ENCODE data around the gene TMOD2. TPM values are rescaled to one million over a fixed set of nuclear protein-coding genes. Genes with fewer than 3 reads are reported as not detected.

TMOD2 gene
- polyA plus RNA-seq, 1 donor (not counting 4 experiments of a cell fraction or from before 2014, with no cell fraction given): 5.2 TPM

- H3K4me1 ChIP-seq (ENCODE audit: control insufficient read depth, extremely low read depth, insufficient read depth, low read length): no peaks in the 10 kb centered on the region
- H4K20me1 ChIP-seq (ENCODE audit: control insufficient read depth, extremely low read depth, insufficient read depth, low read length): no peaks in the 10 kb centered on the region
- TF ChIP-seq EZH2 (IDR thresholded peaks at IDR 0.05; ENCODE audit: low read length): no peak
- TF ChIP-seq, protein P1, sequence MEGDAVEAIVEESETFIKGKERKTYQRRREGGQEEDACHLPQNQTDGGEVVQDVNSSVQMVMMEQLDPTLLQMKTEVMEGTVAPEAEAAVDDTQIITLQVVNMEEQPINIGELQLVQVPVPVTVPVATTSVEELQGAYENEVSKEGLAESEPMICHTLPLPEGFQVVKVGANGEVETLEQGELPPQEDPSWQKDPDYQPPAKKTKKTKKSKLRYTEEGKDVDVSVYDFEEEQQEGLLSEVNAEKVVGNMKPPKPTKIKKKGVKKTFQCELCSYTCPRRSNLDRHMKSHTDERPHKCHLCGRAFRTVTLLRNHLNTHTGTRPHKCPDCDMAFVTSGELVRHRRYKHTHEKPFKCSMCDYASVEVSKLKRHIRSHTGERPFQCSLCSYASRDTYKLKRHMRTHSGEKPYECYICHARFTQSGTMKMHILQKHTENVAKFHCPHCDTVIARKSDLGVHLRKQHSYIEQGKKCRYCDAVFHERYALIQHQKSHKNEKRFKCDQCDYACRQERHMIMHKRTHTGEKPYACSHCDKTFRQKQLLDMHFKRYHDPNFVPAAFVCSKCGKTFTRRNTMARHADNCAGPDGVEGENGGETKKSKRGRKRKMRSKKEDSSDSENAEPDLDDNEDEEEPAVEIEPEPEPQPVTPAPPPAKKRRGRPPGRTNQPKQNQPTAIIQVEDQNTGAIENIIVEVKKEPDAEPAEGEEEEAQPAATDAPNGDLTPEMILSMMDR (optimal IDR thresholded peaks at IDR 0.05 in 1 of 3, IDR thresholded peaks at IDR 0.05 in 1 of 3, conservative IDR thresholded peaks at IDR 0.05 in 1 of 3; ENCODE audit: extremely low read depth in 1 of 3, insufficient read depth in 2 of 3, low read length in 3 of 3): no peak
- H2AFZ ChIP-seq (ENCODE audit: control insufficient read depth, low read length): no peak overlapping the region
- no peak overlapping the region for H3K4me2 ChIP-seq (ENCODE audit: control insufficient read depth, extremely low read depth, insufficient read depth, low read depth, low read length)
- DNase-seq (ENCODE audit: low read depth, low spot score): no peak
- no peaks in the 10 kb centered on the region for H3K27me3 ChIP-seq (ENCODE audit: control insufficient read depth, extremely low read depth, insufficient read depth, low read length)
- FAIRE-seq: no peak
- H3K4me3 ChIP-seq (ENCODE audit: control insufficient read depth in 2 of 3, extremely low read depth in 1 of 3, insufficient read depth in 2 of 3, low read depth in 1 of 3, low read length in 3 of 3): no peak overlapping the region
- no peaks in the 10 kb centered on the region for H3K9me1 ChIP-seq (ENCODE audit: control insufficient read depth, extremely low read depth, insufficient read depth, low read length)
- no peak overlapping the region for H3K9ac ChIP-seq (ENCODE audit: control insufficient read depth, extremely low read depth, insufficient read depth, low read length)
- no peaks in the 10 kb centered on the region for H3K36me3 ChIP-seq (ENCODE audit: control insufficient read depth in 2 of 2, extremely low read depth in 1 of 2, insufficient read depth in 2 of 2, low read length in 2 of 2)
- no peaks in the 10 kb centered on the region for H3K79me2 ChIP-seq (ENCODE audit: control insufficient read depth, insufficient read depth, low read length)
- H3K9me3 ChIP-seq (ENCODE audit: control insufficient read depth, low read depth, low read length): no peaks in the 10 kb centered on the region
- dilution Hi-C loops (cut with MboI; ENCODE audit: extremely low pct_ligation_motif_present, low sequenced_read_pairs): no loop called here
- no peak overlapping the region for H3K27ac ChIP-seq (ENCODE audit: control insufficient read depth, insufficient read depth, low read length)
Measured at GRCh38 chr15:51714162-51714561, 37.2 kb upstream of the TMOD2 start.

DNA sequence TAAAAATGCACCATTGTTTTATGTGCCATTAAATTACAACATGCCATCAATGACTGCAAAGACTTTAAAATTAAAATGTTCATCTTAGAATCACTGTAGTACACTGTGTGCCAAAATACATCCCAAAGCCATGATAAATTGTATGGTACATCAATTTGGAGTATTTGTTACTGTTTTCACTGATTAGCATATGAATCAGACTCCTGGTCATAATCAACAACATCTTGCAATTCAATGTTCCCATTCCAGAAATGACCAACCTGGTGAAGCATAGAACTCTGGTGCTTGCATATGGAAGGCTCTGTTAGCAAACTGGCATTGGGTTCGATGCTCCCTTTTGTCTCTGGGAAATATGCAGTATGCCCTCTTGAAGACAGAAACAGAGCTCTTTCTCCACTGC is 36.5 kb upstream of the TMOD2 start:
- TF ChIP-seq, protein P1 (optimal IDR thresholded peaks at IDR 0.05 in 1 of 3, IDR thresholded peaks at IDR 0.05 in 1 of 3, conservative IDR thresholded peaks at IDR 0.05 in 1 of 3; ENCODE audit: extremely low read depth in 1 of 3, insufficient read depth in 2 of 3, low read length in 3 of 3): no peak
- TF ChIP-seq EZH2 (IDR thresholded peaks at IDR 0.05; ENCODE audit: low read length): no peak
- Histone ChIP-seq H3K9ac (ENCODE audit: control insufficient read depth, extremely low read depth, insufficient read depth, low read length) (no peak overlapping the region), H4K20me1 (ENCODE audit: control insufficient read depth, extremely low read depth, insufficient read depth, low read length) (no peaks in the 10 kb centered on the region), H3K4me1 (ENCODE audit: control insufficient read depth, extremely low read depth, insufficient read depth, low read length) (no peaks in the 10 kb centered on the region), H3K36me3 (ENCODE audit: control insufficient read depth in 2 of 2, extremely low read depth in 1 of 2, insufficient read depth in 2 of 2, low read length in 2 of 2) (no peaks in the 10 kb centered on the region), H3K79me2 (ENCODE audit: control insufficient read depth, insufficient read depth, low read length) (no peaks in the 10 kb centered on the region), H3K9me3 (ENCODE audit: control insufficient read depth, low read depth, low read length) (no peaks in the 10 kb centered on the region), H2AFZ (ENCODE audit: control insufficient read depth, low read length) (no peak overlapping the region), H3K4me2 (ENCODE audit: control insufficient read depth, extremely low read depth, insufficient read depth, low read depth, low read length) (no peak overlapping the region), H3K27me3 (ENCODE audit: control insufficient read depth, extremely low read depth, insufficient read depth, low read length) (no peaks in the 10 kb centered on the region), H3K27ac (ENCODE audit: control insufficient read depth, insufficient read depth, low read length) (no peak overlapping the region), H3K9me1 (ENCODE audit: control insufficient read depth, extremely low read depth, insufficient read depth, low read length) (no peaks in the 10 kb centered on the region), H3K4me3 (ENCODE audit: control insufficient read depth in 2 of 3, extremely low read depth in 1 of 3, insufficient read depth in 2 of 3, low read depth in 1 of 3, low read length in 3 of 3) (no peak overlapping the region)
- FAIRE-seq: no peak
- dilution Hi-C loops (cut with MboI; ENCODE audit: extremely low pct_ligation_motif_present, low sequenced_read_pairs): no loop called here
- DNase-seq (ENCODE audit: low read depth, low spot score): no peak
